ENCODE measurements around the gene PLOD3. TPM values are rescaled to one million over a fixed set of nuclear protein-coding genes. Genes with fewer than 3 reads are reported as not detected.

Gene PLOD3
- total RNA-seq, 1 experiment from 2014 or later, result 83.7 TPM

DNA sequence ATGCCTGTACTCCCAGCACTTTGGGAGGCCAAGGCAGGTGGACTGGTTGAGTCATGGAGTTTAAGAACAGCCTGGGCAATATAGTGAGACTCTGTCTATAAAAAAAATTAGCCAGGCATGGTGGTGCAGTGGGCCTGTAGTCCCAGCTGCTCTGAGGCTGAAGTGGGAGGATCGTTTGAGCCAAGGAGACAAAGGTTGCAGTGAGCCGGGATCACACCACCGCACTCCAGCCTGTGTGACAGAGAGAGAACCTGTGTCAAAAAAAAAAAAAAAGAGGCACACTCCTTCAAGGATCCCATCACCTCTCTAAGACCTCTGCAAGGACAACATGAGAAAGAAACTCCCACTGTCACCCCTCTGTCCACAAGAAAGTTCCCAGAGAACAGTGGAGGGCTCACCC lies 41.7 kb downstream of the PLOD3 start (continued):
- TF ChIP-seq, protein P1, sequence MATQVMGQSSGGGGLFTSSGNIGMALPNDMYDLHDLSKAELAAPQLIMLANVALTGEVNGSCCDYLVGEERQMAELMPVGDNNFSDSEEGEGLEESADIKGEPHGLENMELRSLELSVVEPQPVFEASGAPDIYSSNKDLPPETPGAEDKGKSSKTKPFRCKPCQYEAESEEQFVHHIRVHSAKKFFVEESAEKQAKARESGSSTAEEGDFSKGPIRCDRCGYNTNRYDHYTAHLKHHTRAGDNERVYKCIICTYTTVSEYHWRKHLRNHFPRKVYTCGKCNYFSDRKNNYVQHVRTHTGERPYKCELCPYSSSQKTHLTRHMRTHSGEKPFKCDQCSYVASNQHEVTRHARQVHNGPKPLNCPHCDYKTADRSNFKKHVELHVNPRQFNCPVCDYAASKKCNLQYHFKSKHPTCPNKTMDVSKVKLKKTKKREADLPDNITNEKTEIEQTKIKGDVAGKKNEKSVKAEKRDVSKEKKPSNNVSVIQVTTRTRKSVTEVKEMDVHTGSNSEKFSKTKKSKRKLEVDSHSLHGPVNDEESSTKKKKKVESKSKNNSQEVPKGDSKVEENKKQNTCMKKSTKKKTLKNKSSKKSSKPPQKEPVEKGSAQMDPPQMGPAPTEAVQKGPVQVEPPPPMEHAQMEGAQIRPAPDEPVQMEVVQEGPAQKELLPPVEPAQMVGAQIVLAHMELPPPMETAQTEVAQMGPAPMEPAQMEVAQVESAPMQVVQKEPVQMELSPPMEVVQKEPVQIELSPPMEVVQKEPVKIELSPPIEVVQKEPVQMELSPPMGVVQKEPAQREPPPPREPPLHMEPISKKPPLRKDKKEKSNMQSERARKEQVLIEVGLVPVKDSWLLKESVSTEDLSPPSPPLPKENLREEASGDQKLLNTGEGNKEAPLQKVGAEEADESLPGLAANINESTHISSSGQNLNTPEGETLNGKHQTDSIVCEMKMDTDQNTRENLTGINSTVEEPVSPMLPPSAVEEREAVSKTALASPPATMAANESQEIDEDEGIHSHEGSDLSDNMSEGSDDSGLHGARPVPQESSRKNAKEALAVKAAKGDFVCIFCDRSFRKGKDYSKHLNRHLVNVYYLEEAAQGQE (IDR thresholded peaks at IDR 0.05; ENCODE audit: low read depth), result no peak
- TF ChIP-seq, protein P2, sequence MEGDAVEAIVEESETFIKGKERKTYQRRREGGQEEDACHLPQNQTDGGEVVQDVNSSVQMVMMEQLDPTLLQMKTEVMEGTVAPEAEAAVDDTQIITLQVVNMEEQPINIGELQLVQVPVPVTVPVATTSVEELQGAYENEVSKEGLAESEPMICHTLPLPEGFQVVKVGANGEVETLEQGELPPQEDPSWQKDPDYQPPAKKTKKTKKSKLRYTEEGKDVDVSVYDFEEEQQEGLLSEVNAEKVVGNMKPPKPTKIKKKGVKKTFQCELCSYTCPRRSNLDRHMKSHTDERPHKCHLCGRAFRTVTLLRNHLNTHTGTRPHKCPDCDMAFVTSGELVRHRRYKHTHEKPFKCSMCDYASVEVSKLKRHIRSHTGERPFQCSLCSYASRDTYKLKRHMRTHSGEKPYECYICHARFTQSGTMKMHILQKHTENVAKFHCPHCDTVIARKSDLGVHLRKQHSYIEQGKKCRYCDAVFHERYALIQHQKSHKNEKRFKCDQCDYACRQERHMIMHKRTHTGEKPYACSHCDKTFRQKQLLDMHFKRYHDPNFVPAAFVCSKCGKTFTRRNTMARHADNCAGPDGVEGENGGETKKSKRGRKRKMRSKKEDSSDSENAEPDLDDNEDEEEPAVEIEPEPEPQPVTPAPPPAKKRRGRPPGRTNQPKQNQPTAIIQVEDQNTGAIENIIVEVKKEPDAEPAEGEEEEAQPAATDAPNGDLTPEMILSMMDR (IDR thresholded peaks at IDR 0.05 in 2 of 3, conservative IDR thresholded peaks at IDR 0.05 in 1 of 3; ENCODE audit: borderline replicate concordance in 1 of 3, insufficient read depth in 1 of 3, low read depth in 2 of 3, low read length in 2 of 3), result no peak
- TF ChIP-seq, protein P3, sequence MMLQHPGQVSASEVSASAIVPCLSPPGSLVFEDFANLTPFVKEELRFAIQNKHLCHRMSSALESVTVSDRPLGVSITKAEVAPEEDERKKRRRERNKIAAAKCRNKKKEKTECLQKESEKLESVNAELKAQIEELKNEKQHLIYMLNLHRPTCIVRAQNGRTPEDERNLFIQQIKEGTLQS (IDR thresholded peaks at IDR 0.05), result no peak

DNA sequence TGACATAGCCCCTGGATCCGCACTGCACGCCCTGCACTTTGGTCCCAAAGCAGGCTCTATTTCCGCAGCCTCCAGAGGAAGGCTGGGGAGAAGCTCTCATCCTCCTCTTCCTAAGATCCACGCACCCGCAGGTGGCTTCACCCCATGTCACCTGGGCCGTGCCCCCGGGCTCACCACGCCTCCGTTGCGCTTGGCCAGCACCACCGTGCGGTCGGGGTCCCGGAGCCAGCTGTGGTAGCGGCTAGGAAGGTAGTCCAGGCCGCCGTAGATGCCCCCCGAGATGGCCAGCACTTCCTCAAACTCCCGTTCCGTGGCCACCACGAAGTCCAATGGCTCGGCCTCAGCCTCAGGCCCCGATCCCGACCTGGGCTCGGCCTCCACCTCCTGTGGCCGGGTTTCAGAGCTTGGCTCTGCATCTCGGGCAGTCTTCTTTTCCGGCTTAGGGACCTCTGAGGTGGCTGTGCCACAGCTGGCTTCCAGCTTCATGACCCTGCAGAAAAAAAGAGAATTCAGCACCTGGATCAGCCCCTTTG lies 43.0 kb downstream of the PLOD3 start:
- peak overlapping the region; percentile 67 for H3K27ac ChIP-seq (ENCODE audit: low read depth, low read length)
- no peaks in the 10 kb centered on the region for H3K9me3 ChIP-seq (ENCODE audit: control insufficient read depth in 1 of 2, insufficient read depth in 1 of 2, low read depth in 1 of 2, low read length in 2 of 2)
- H3K4me3 ChIP-seq (replicated peaks in 1 of 2; ENCODE audit: low read depth in 1 of 2, low read length in 2 of 2), result peak overlapping the region in 1 of 2 experiments; percentile 63; a peak in 1 of 4 replicates
- H3K9me2 ChIP-seq (ENCODE audit: insufficient read depth), result no peaks in the 10 kb centered on the region
- no peak for TF ChIP-seq SRF (IDR thresholded peaks at IDR 0.05; ENCODE audit: low read depth)
- no peaks in the 10 kb centered on the region for H4K20me1 ChIP-seq (ENCODE audit: insufficient read depth)
- no peaks in the 10 kb centered on the region for H3K36me3 ChIP-seq (ENCODE audit: control insufficient read depth in 1 of 2, insufficient read depth in 2 of 2, low read length in 2 of 2)
- intact Hi-C loops (cut with micrococcal nuclease), result no loop called here
- DNase-seq (ENCODE audit: low read depth, low spot score), result no peak
- H2AFZ ChIP-seq (ENCODE audit: low read depth, low read length, poor library complexity, severe bottlenecking), result peak overlapping the region; percentile 44
- peak; percentile 7; the same call in 1 of the 2 replicates for ATAC-seq
- no peaks in the 10 kb centered on the region for H3K27me3 ChIP-seq (ENCODE audit: insufficient read depth, low read length)
- BruUV-seq (replicated peaks), result TSS peak; percentile 98
- peak overlapping the region; percentile 97 for H3K4me2 ChIP-seq (ENCODE audit: low read length)
- POLR2A ChIA-PET, result interaction anchor here (0.6 to 2.1 kb wide), 12 partner anchors 8 to 271 kb away, joined by 3 to 23 read pairs (median 5); partner anchors contain the start of genes FIS1, MOGAT3, PLOD3 and SERPINE1
- CTCF ChIA-PET, result interaction anchor here (0.9 to 2.9 kb wide), 7 partner anchors 8 to 108 kb away, joined by 3 to 20 read pairs (median 4); partner anchors contain the start of gene VGF
- H3K9ac ChIP-seq (ENCODE audit: low read length), result no peak overlapping the region
- RAD21 ChIA-PET (ENCODE audit: low non-redundant PET in 1 of 2, low total read pairs in 2 of 2, uncharacterized antibody in 2 of 2, unreplicated experiment in 2 of 2), result interaction anchor here in 1 of 2 experiments (0.8 to 1.0 kb wide), 2 partner anchors 18 to 30 kb away, joined by 3 to 4 read pairs; no protein-coding TSS in a partner anchor
- H3K4me1 ChIP-seq (ENCODE audit: control insufficient read depth in 1 of 2, insufficient read depth in 2 of 2, low read length in 2 of 2), result peaks cover 18 to 41% of the 10 kb centered on the region in 2 experiments
- no peaks in the 10 kb centered on the region for H3K79me2 ChIP-seq (ENCODE audit: insufficient read depth, low read length)

Measured in HCT116 (cell line).